Adrenal gland (tissue), 12 donors: ENCODE measurements around the gene PRSS12. TPM values are rescaled to one million over a fixed set of nuclear protein-coding genes. Genes with fewer than 3 reads are reported as not detected.

ENCODE experiments used
- DNase-seq, 7 donors: peaks; one replicate each; pipeline ENCODE4 v3.0.0-alpha.2; 2019 to 2020
- H3K27ac ChIP-seq, 5 donors: fragments of 200-600 bp; sonication (generic) in 4 of 5; 1 replicate in 3 of 5; 2 replicates in 2 of 5; pipeline versions ENCODE4 v1.5.1 to v1.8.0; 2016 to 2020; ENCODE audit warnings: mild to moderate bottlenecking in 1 of 5
- H3K27me3 ChIP-seq: fragments of 200-600 bp; 2 replicates; pipeline ENCODE4 v1.8.0; 2021
- H3K36me3 ChIP-seq, 2 donors: fragments of 200-600 bp; replicated peaks in 1 of 2; 1 replicate in 1 of 2; 2 replicates in 1 of 2; pipeline versions ENCODE4 v1.5.1 to v1.8.0; 2018 to 2022
- H3K4me1 ChIP-seq, 2 donors: fragments of 200-600 bp; replicated peaks in 1 of 2; 1 replicate in 1 of 2; 2 replicates in 1 of 2; pipeline versions ENCODE4 v1.5.1 to v1.8.0; 2018 to 2021
- H3K4me3 ChIP-seq, 4 donors: fragments of 200-600 bp; sonication (generic) in 3 of 4; one replicate each; pipeline ENCODE4 v1.5.1; 2016 to 2018
- H3K9me3 ChIP-seq, 3 donors: fragments of 200-600 bp; sonication (generic) in 1 of 3; replicated peaks in 1 of 3; 1 replicate in 2 of 3; 2 replicates in 1 of 3; pipeline versions ENCODE4 v1.5.1 to v1.8.0; 2016 to 2021
- CTCF ChIP-seq, 6 experiments: fragments of 450-650 bp in 4 of 6; fragments of 200-600 bp in 2 of 6; sonication (generic) in 1 of 6; IDR thresholded peaks; 1 replicate in 5 of 6; 2 replicates in 1 of 6; pipeline versions ENCODE4 v1.5.1 to v1.8.0; 2016 to 2021; ENCODE audit warnings: antibody characterized with exemption in 6 of 6, mild to moderate bottlenecking in 2 of 6, moderate library complexity in 1 of 6
- POLR2A ChIP-seq, 2 donors: fragments of 450-650 bp; IDR thresholded peaks; one replicate each; pipeline ENCODE4 v1.6.1; 2017; ENCODE audit warnings: antibody characterized with exemption in 2 of 2, mild to moderate bottlenecking in 2 of 2, moderate library complexity in 1 of 2
- WGBS, 4 donors: extraction: QIAGEN DNeasy Blood & Tissue Kit in 2 of 4; methylation state at CpG; one replicate each; pipeline versions ENCODE4 v1.1.5 to v1.1.7; 2013 to 2017; 5-methylcytosine and 5-hydroxymethylcytosine counted together
- intact Hi-C, 2 donors: fragments of 100-400 bp; cut with DNase I; formaldehyde crosslinking; loops; one replicate each; pipeline versions ENCODE4 v1.14.1 to v1.15.0; 2022 to 2023
- polyA plus RNA-seq, 3 donors: library from polyadenylated mRNA; stranded (reverse); fragments of 200-250 nt in 2 of 3; fragments of 350-450 nt in 1 of 3; fragmentation: Illumina TruSeq in 1 of 3; extraction: RNeasy Lipid Tissue Mini Kit (QIAGEN cat#74804) in 1 of 3; gene quantifications; one replicate each; pipeline ENCODE4 v1.2.3, GENCODE V29; 2013 to 2014
- total RNA-seq, 9 donors: library from RNA; depleted of rRNA in 4 of 9; stranded (reverse); fragments of >200 nt in 4 of 9; fragments of 120-200 nt in 1 of 9; fragmentation: NEBNext Ultra II Directional in 1 of 9; extraction: Animal tissue kit (Norgen Biotek cat#: 25700) in 1 of 9; gene quantifications; one replicate each; pipeline versions ENCODE4 v1.1.0 to v1.2.4, GENCODE V29; 2013 to 2023
- donor health status: healthy with polysubstance abuse.
- donor health status: Bipolar disorder and iron deficiency.
- donor health status: DM: yes; HTN: yes; CAD: no.
- donor health status: DM: no; HTN: no; CAD: no.
- donor health status: DM: no; HTN: no; CAD: no.
- donor health status: DM: yes; HTN: yes; CAD: no.

PRSS12 gene
- total and polyA plus RNA-seq, 12 donors: 0.07 to 0.89 (median 0.23) TPM; not detected in 3

GRCh38 chr4:118282692-118283091, 70.1 kb downstream of the PRSS12 start:
- Histone ChIP-seq H3K27ac (no peak overlapping the region), H3K9me3 (no peaks in the 10 kb centered on the region), H3K4me1 (peaks cover 0 to 22% of the 10 kb centered on the region in 2 donors), H3K4me3 (no peak overlapping the region), H3K36me3 (no peaks in the 10 kb centered on the region), H3K27me3 (no peaks in the 10 kb centered on the region)
- peak in 1 of 7 donors; percentile 43 for DNase-seq
- 16 to 35% (median 31%) methylated on average over 4 of the region's 4 CpGs for WGBS, 4 donors
- TF ChIP-seq POLR2A (IDR thresholded peaks at IDR 0.05) (no peak), CTCF (IDR thresholded peaks at IDR 0.05) (no peak)
- intact Hi-C loops: no loop called here

GRCh38 chr4:118281611-118282442, 71.0 kb downstream of the PRSS12 start:
- Histone ChIP-seq H3K27ac (no peak overlapping the region), H3K4me3 (no peak overlapping the region), H3K9me3 (no peaks in the 10 kb centered on the region), H3K27me3 (no peaks in the 10 kb centered on the region), H3K36me3 (no peaks in the 10 kb centered on the region), H3K4me1 (peaks cover 0 to 22% of the 10 kb centered on the region in 2 donors)
- DNase-seq: peak in 1 of 7 donors; percentile 20
- no peak for TF ChIP-seq CTCF (IDR thresholded peaks at IDR 0.05)
- TF ChIP-seq POLR2A (IDR thresholded peaks at IDR 0.05): no peak
- intact Hi-C loops: no loop called here
- 58 to 71% (median 64%) methylated on average over 9 of the region's 9 CpGs for WGBS, 4 donors

DNA sequence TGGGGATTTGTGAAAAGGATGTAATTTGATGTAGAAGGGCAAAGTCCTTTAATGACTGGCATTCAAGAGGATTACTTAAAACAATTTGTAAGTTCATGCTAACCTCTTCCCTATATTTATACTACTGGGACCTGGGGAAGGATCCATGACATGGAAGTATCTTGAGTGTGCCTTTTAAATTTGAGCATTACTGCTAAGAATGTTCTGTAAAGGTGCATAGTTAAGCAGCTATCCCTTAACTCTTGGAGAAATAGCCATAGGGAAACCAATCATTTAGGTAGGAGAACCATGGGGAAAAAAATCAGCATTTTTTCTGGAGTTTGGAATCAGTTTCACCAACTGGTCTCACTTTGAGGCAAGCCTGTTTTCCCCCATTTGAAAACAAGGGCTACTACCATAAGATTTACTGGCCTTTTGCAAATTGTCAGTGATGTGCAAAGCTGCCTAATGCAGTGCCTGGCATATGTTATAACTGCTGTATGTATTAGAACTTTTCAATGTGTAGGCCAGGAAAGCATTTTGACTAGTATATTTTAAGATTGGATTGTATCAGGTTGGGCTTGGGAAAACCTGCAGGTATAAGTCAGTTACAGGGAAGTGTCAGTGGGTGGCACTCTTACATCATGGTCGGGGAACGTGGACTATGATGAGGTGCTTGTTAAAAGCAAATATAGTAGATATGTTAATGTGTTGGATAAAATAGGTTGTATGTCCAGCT, 72.1 kb downstream of the PRSS12 start:
- Histone ChIP-seq H3K27me3 (no peaks in the 10 kb centered on the region), H3K9me3 (no peaks in the 10 kb centered on the region), H3K4me1 (peaks cover 0 to 22% of the 10 kb centered on the region in 2 donors), H3K4me3 (no peak overlapping the region), H3K36me3 (no peaks in the 10 kb centered on the region), H3K27ac (no peak overlapping the region)
- intact Hi-C loops: no loop called here
- 11 to 19% (median 16%) methylated on average over 2 of the region's 2 CpGs for WGBS, 4 donors
- DNase-seq: peak; percentile 35 to 76 (median 52)
- no peak for TF ChIP-seq POLR2A (IDR thresholded peaks at IDR 0.05)
- peak; percentile 12 to 58 (median 42) for TF ChIP-seq CTCF (IDR thresholded peaks at IDR 0.05)

GRCh38 chr4:118279920-118280432, 72.8 kb downstream of the PRSS12 start:
- no peak for TF ChIP-seq CTCF (IDR thresholded peaks at IDR 0.05)
- TF ChIP-seq POLR2A (IDR thresholded peaks at IDR 0.05): no peak
- Histone ChIP-seq H3K9me3 (no peaks in the 10 kb centered on the region), H3K27me3 (no peaks in the 10 kb centered on the region), H3K4me1 (peaks cover 0 to 22% of the 10 kb centered on the region in 2 donors), H3K27ac (no peak overlapping the region), H3K36me3 (no peaks in the 10 kb centered on the region), H3K4me3 (peak overlapping the region in 1 of 4 donors; percentile 66)
- DNase-seq: no peak
- WGBS, 4 donors: 29 to 54% (median 50%) methylated on average over 2 of the region's 2 CpGs
- intact Hi-C loops: no loop called here
